MM.1S (cell line): ENCODE measurements around the gene CACNB3.

Experiments used
- DNase-seq: peaks from one replicate; pipeline ENCODE4 v3.0.0-alpha.2; 2015
- H2AFZ ChIP-seq: fragments of 300-600 bp; sonication (generic); 2 replicates; pipeline ENCODE4 v1.6.0; 2016; ENCODE audit warnings: antibody characterized with exemption, low read length
- H3F3A ChIP-seq: fragments of 300-600 bp; sonication (generic); 2 replicates; pipeline ENCODE4 v1.6.1; 2016; ENCODE audit warnings: mild to moderate bottlenecking, antibody characterized with exemption, low read length, moderate library complexity, mixed read lengths; ENCODE audit not compliant: insufficient read depth
- H3K27ac ChIP-seq: fragments of 300-600 bp; sonication (generic); 2 replicates; pipeline ENCODE4 v1.5.1; 2016; ENCODE audit warnings: mild to moderate bottlenecking, low read length
- H3K27me3 ChIP-seq: fragments of 300-600 bp; sonication (generic); replicated peaks from 2 replicates; pipeline ENCODE4 v1.6.0; 2016; ENCODE audit warnings: low read length; ENCODE audit not compliant: insufficient read depth
- H3K36me3 ChIP-seq: fragments of 300-600 bp; sonication (generic); replicated peaks from 2 replicates; pipeline ENCODE4 v1.6.1; 2016; ENCODE audit warnings: mild to moderate bottlenecking, low read length, mixed read lengths; ENCODE audit not compliant: insufficient read depth
- H3K4me1 ChIP-seq: fragments of 300-600 bp; sonication (generic); 2 replicates; pipeline ENCODE4 v1.6.1; 2016; ENCODE audit warnings: low read length, mixed read lengths
- H3K4me2 ChIP-seq: fragments of 300-600 bp; sonication (generic); 2 replicates; pipeline ENCODE4 v1.6.0; 2016; ENCODE audit warnings: low read depth, low read length
- H3K4me3 ChIP-seq: fragments of 300-600 bp; sonication (generic); 2 replicates; pipeline ENCODE4 v1.5.1; 2016; ENCODE audit warnings: low read length, mixed read lengths
- H3K79me2 ChIP-seq: fragments of 300-600 bp; sonication (generic); 2 replicates; pipeline ENCODE4 v1.6.1; 2016; ENCODE audit warnings: mixed run types, low read length, mixed read lengths
- H3K9ac ChIP-seq: fragments of 300-600 bp; sonication (generic); 2 replicates; pipeline ENCODE4 v1.6.1; 2016; ENCODE audit warnings: low read length, mixed read lengths
- H3K9me2 ChIP-seq: fragments of 300-600 bp; sonication (generic); replicated peaks from 2 replicates; pipeline ENCODE4 v1.6.1; 2016; ENCODE audit warnings: mild to moderate bottlenecking, low read length, mixed read lengths; ENCODE audit not compliant: insufficient read depth
- H3K9me3 ChIP-seq: fragments of 300-600 bp; sonication (generic); replicated peaks from 2 replicates; pipeline ENCODE4 v1.6.1; 2016; ENCODE audit warnings: mild to moderate bottlenecking, low read length, mixed read lengths; ENCODE audit not compliant: insufficient read depth
- H4K20me1 ChIP-seq: fragments of 300-600 bp; sonication (generic); 2 replicates; pipeline ENCODE4 v1.6.1; 2016; ENCODE audit warnings: mild to moderate bottlenecking, low read length, moderate library complexity, mixed read lengths; ENCODE audit not compliant: insufficient read depth
- CTCF ChIP-seq: fragments of 300-600 bp; sonication (generic); IDR thresholded peaks from 2 replicates; pipeline ENCODE4 v1.5.1; 2016; ENCODE audit warnings: antibody characterized with exemption, low read length, mixed read lengths
- EZH2 ChIP-seq: fragments of 300-600 bp; sonication (generic); optimal IDR thresholded peaks from 2 replicates; pipeline ENCODE3; 2017; ENCODE audit warnings: low read depth, mild to moderate bottlenecking, antibody characterized with exemption, low read length, mixed read lengths
- EZH2phosphoT487 ChIP-seq: fragments of 300-600 bp; sonication (generic); IDR thresholded peaks from 2 replicates; pipeline ENCODE4 v1.6.1; 2018; ENCODE audit warnings: antibody characterized with exemption, low read length

CACNB3 gene

GRCh38 chr12:48810903-48811431 lies 7.3 kb upstream of the CACNB3 start:
- Histone ChIP-seq H3K79me2 (no peaks in the 10 kb centered on the region), H4K20me1 (no peaks in the 10 kb centered on the region), H3K27ac (no peak overlapping the region), H3K27me3 (no peaks in the 10 kb centered on the region), H3K36me3 (no peaks in the 10 kb centered on the region), H3K4me2 (no peak overlapping the region), H3K9ac (no peak overlapping the region), H3K4me3 (no peak overlapping the region), H3K9me3 (no peaks in the 10 kb centered on the region), H3F3A (no peaks in the 10 kb centered on the region), H3K4me1 (peaks cover 17% of the 10 kb centered on the region; the same call in 1 of the 2 replicates), H3K9me2 (no peaks in the 10 kb centered on the region), H2AFZ (no peak overlapping the region)
- TF ChIP-seq EZH2phosphoT487, result no peak
- no peak for TF ChIP-seq CTCF
- TF ChIP-seq EZH2, result no peak
- DNase-seq, result no peak

GRCh38 chr12:48811437-48812090 lies 6.7 kb upstream of the CACNB3 start:
- Histone ChIP-seq H3F3A (peaks cover 5% of the 10 kb centered on the region; the same call in 1 of the 2 replicates), H2AFZ (no peak overlapping the region), H3K9ac (no peak overlapping the region), H3K4me2 (no peak overlapping the region), H3K9me3 (no peaks in the 10 kb centered on the region), H3K27me3 (peaks cover 2% of the 10 kb centered on the region), H3K27ac (no peak overlapping the region), H3K4me1 (peaks cover 17% of the 10 kb centered on the region; the same call in 1 of the 2 replicates), H4K20me1 (no peaks in the 10 kb centered on the region), H3K4me3 (no peak overlapping the region), H3K9me2 (no peaks in the 10 kb centered on the region), H3K79me2 (no peaks in the 10 kb centered on the region), H3K36me3 (no peaks in the 10 kb centered on the region)
- no peak for DNase-seq
- TF ChIP-seq EZH2 (no peak), CTCF (no peak), EZH2phosphoT487 (no peak)

- Histone ChIP-seq H3K27me3 (peaks cover 10% of the 10 kb centered on the region), H3K4me1 (peaks cover 17% of the 10 kb centered on the region; the same call in 1 of the 2 replicates), H3K9me2 (no peaks in the 10 kb centered on the region), H3K27ac (no peak overlapping the region), H2AFZ (no peak overlapping the region), H3K4me2 (no peak overlapping the region), H4K20me1 (no peaks in the 10 kb centered on the region), H3K9ac (no peak overlapping the region), H3K4me3 (no peak overlapping the region), H3K9me3 (no peaks in the 10 kb centered on the region), H3K79me2 (no peaks in the 10 kb centered on the region), H3K36me3 (no peaks in the 10 kb centered on the region), H3F3A (peaks cover 5% of the 10 kb centered on the region; the same call in 1 of the 2 replicates)
- no peak for DNase-seq
- TF ChIP-seq EZH2phosphoT487 (no peak), EZH2 (no peak), CTCF (no peak)
Observed at GRCh38 chr12:48812389-48812788, 5.9 kb upstream of the CACNB3 start.
